Stimulated activated CD8-positive, alpha-beta memory T cell treated with anti-CD3 and anti-CD28 coated beads, Interleukin-2, amount 100 ng/mL, for 48 hours (primary cell): ENCODE measurements around the gene NCAM2.
"Not testable (repeated sequence)": the region's sequence is repeated elsewhere in the genome, so short reads cannot be mapped to it uniquely, and the experiment has no call there.

ENCODE experiments used
- DNase-seq, 2 donors: peaks; one replicate each; pipeline ENCODE4 v3.0.0-alpha.2; 2020; ENCODE audit warnings: low read depth in 2 of 2

NCAM2 gene

DNA sequence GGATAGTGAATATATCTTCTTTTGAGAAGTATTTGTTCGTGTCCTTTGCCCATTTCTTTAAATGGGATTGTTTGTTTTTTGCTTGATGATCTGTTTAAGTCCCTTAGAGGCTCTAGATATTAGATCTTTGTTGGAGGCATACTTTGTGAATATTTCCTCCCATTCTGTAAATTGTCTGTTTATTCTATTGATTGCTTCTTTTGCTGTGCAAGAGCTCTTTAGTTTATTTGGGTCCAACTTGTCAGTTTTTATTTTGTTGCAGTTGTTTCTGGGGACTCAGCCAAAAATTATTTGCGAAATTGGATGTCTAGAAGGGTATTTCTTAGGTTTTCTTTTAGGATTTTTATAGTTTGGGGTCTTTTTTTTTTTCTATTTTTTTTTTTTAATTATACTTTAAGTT lies 302.8 kb downstream of the NCAM2 start:
- no peak for DNase-seq

- DNase-seq, result no peak
These were observed 311.3 kb downstream of the NCAM2 start for GRCh38 chr21:21309510-21309909.

- no peak for DNase-seq
These were observed 326.1 kb downstream of the NCAM2 start for GRCh38 chr21:21324297-21324696.

DNA sequence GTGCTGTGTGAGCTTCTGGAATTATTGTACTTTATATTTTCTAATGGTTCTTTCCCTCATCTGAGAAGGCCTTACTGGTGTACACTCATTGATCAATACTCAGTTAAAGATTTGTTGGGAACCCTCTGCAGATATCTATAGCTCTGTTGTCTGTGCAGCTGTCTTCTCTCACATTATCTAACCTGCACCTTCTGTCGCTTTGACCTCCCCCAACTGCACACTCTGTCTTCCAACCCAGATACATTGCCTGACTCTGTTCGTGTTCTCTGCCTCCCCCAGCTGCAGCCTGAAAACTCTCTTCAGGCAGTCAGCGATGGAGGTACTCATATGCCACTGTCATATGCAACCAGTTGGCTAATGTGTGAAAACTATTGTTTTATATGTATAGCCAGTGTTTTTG lies 334.3 kb downstream of the NCAM2 start:
- no peak for DNase-seq

GRCh38 chr21:21341041-21341440 lies 342.8 kb downstream of the NCAM2 start:
- DNase-seq, result no peak

DNA sequence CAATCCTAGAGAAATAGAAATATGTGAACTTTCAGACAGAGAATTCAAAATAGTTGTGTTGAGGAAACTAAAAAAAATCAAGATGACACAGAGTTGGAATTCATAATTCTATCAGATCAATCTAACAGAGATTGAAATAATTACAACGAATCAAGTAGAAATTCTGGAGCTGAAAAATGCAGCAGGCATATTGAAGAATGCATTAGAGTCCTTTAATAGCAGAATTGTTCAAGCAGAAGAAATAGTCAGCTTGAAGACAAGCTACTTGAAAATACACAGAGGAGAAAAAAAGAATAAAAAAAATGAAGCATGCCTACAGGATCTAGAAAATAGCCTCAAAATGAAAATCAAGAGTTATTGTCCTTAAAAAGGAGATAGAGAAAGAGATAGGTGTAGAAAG lies 347.1 kb downstream of the NCAM2 start:
- no peak for DNase-seq

- DNase-seq, result no peak
These were observed 347.7 kb downstream of the NCAM2 start for GRCh38 chr21:21345872-21346271.

- no peak for DNase-seq
These were observed 368.1 kb downstream of the NCAM2 start for GRCh38 chr21:21366277-21366676.

GRCh38 chr21:21367583-21367982 lies 369.4 kb downstream of the NCAM2 start:
- DNase-seq, result no peak

GRCh38 chr21:21373969-21374368 lies 375.8 kb downstream of the NCAM2 start:
- DNase-seq, result no peak

DNA sequence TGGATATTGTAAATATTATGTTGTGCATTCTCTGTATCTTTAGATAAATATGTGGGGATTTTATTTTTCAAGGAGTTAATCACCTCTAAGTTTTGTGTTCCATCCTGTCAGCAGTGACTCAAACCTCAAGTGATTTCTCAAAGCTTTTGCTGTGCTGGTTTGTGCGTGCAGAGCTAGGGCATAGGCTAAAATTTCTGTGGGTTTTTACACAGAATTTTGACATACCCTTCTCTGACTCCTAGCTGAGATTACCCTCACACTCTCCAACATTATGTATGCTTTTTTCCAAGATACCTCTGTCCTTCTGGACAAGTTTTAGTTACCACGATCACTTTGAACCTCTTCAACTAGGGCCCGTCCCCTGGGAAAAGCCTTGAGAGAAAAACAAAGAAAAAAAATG lies 384.9 kb downstream of the NCAM2 start:
- DNase-seq, result no peak

- no peak for DNase-seq
These were observed 386.8 kb downstream of the NCAM2 start for GRCh38 chr21:21384977-21385376.

DNA sequence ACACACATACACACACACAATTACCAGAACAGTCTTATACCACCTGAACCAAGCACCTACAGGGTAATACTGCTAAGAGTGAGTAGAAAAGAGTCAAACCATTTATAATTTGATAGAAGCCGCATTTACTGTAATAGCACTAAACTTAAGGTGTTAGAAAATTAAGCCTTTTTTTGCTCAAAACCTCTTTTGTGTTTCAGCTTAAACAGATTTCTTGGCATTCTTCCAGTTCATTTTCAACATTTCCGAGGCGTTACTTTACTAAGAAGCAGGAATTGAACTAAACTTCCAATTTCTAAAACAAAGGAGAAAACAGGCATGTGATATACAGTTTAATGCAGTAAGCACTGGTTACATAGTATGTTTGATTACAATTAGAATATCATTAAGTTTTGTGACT lies 387.2 kb downstream of the NCAM2 start:
- no peak for DNase-seq

DNA sequence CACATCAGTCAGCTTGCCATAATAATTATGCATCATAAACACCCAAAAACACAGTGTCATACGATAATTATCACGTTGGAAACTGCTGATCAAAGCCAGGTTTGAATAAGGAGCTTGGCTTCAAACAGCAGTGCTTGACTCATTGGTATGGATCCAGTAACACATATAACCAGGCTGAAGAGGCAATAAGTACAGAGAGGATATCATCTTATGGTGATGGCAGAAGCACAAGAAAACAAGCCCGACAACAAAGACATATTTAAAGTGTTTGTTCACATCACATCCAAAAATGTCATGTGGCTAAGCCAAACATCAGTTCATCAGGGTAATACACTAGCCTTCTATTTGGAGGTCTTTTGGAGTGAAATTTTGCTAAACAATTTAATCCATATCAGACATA lies 389.7 kb downstream of the NCAM2 start:
- DNase-seq, result no peak

DNA sequence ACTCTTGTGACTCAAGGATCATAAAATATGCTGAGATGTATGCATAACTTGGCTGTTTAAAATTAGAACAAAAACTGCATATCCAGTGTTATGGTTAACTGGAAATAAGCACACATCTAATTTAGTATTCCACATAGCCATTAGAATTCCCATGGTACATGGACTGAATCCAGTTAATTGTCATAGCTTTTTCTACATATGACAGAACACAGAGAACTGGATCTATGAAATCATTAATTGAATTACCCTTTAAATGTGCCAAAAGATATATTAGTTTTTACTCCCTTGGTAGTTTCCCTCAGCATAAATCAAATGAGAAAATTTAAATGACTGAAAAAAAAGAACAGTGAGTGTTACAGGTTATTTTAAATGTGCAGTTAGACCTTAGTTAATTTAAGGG lies 395.9 kb downstream of the NCAM2 start:
- DNase-seq, result no peak

DNA sequence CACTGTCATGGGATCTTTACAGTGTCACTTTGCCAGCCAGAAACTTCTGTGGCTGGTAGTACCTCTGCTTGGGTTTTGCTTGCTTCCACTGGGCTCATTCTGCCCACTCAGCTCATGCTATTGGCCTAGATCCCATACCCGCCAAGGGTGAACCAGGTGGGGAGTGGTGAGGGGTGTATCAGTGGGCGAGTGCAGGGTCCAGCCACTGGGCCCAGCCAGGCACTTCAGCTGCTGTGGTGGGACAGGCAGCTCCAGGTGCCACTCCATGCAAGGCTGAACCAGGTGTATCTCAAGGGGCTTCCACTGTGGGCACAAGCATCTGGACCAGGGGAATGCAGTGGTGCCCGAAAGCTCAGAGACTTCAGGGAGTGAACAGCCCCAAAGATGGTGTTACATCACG lies 398.2 kb downstream of the NCAM2 start:
- no peak for DNase-seq

- DNase-seq, result no peak
These were observed 399.3 kb downstream of the NCAM2 start for GRCh38 chr21:21397464-21397863.

GRCh38 chr21:21401444-21401843 lies 403.2 kb downstream of the NCAM2 start:
- DNase-seq, result no peak

GRCh38 chr21:21402187-21402586 lies 404.0 kb downstream of the NCAM2 start:
- DNase-seq, result not testable (repeated sequence)

GRCh38 chr21:21404261-21404660 lies 406.1 kb downstream of the NCAM2 start:
- not testable (repeated sequence) for DNase-seq

- no peak for DNase-seq
These were observed 408.7 kb downstream of the NCAM2 start for GRCh38 chr21:21406921-21407320.

DNA sequence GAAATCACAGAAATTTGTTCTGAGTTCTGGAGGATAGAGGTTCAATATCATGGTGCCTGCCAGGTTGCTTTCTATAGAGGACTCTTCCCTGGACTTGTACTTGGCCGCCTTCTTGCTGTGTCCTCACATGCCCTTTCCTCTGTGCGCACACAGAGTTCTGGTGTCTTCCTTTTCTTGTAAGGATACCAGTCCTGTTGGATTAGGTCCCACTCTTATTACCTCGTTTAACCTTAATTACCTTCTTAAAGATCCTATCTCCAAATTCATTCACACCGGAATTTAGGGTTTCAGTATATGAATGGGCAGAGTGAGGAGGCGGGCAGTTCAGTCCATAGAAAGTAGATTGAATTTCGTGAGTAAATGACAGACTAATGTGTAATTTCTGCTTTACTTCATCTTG lies 413.9 kb downstream of the NCAM2 start:
- no peak for DNase-seq

DNA sequence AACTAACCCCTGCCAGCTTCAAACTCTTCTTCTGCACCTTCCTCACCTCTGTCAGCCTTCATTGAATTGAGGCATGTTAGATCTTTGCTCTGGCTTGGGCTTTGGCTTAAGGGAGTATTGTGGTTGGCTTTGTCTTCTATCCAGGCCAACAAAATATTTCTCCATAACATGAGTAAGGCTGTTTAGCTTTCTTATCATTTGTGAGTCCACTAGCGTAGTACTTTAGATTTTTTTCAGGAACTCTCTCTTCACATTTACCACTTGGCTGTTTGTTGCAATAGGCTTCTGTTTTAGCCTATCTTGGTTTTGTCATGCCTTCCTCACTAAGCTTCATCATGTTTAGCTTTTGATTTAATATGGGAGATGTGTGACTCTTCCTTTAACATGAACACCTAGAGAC lies 417.5 kb downstream of the NCAM2 start:
- no peak for DNase-seq

DNA sequence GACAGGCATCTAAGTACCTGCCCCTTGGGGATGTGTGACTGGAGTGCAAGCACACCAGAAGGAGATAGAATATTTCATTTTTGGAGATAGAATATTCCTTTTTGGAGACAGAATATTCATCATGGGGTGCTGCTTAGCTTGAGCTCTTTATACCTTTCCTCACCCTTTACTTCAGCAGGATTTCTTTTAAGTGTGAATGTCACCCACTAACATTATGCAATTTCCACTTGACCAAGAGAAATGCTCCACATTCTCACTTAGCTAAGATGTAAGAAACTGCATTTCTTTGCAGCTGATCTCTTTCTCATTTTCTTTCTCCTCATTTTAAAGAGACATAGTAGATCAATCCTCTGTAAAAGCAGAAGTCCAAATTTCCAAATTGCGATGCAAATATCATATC lies 436.7 kb downstream of the NCAM2 start:
- DNase-seq, result no peak

DNA sequence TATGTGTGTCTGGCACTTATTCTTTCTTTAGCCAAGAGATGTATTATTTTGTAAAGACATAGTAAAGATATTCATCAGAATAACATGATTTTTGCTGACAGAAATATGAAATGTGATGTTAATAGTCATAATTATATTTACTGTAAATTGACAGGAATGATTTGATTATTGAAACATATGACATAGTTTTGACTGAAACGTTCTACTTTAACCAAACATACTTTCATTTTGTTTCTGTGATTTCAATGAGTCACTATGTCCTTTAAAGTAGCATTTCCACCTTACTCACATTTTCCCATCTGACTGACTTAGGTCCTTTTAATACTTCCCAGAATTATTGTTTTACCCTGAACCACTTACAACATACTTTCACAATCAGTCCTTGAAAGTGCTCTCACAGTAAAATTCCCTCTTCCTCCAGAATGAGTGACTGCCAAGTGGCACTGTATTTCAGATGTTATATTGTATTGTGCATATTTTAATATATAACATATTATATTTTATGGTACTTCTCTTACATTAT lies 437.9 kb downstream of the NCAM2 start:
- DNase-seq, result no peak
